Renal pelvis (tissue), 4 donors: ENCODE data around the gene BLOC1S1. TPM values are rescaled to one million over a fixed set of nuclear protein-coding genes. Genes with fewer than 3 reads are reported as not detected.
A peak's percentile ranks its signal among the peaks of the same experiment; 100 is the strongest.

Experiments used
- DNase-seq: peaks from one replicate; pipeline ENCODE4 v3.0.0-alpha.2; 2013
- polyA plus RNA-seq, 3 donors: library from polyadenylated mRNA; unstranded; fragments of 120-200 nt; gene quantifications; one replicate each; pipeline ENCODE4 v1.2.1, GENCODE V29; 2013; ENCODE audit not compliant: insufficient read length in 3 of 3

BLOC1S1 gene
- polyA plus RNA-seq, 3 donors: 114 to 141 (median 120) TPM

GRCh38 chr12:55723516-55724225, 7.8 kb downstream of the BLOC1S1 start:
- DNase-seq: no peak

- no peak for DNase-seq
Observed at GRCh38 chr12:55724226-55724939, 8.5 kb downstream of the BLOC1S1 start.

- no peak for DNase-seq
Observed at GRCh38 chr12:55724940-55725309, 9.1 kb downstream of the BLOC1S1 start.

- no peak for DNase-seq
Observed at GRCh38 chr12:55725556-55725955, 9.7 kb downstream of the BLOC1S1 start.

GRCh38 chr12:55726971-55727370, 11.1 kb downstream of the BLOC1S1 start:
- DNase-seq: no peak

- no peak for DNase-seq
Observed at GRCh38 chr12:55727643-55728185, 11.9 kb downstream of the BLOC1S1 start.

GRCh38 chr12:55728186-55728938, 12.5 kb downstream of the BLOC1S1 start:
- no peak for DNase-seq

- DNase-seq: peak; percentile 92
Observed at GRCh38 chr12:55728939-55729818, 13.3 kb downstream of the BLOC1S1 start, which contains the start of gene CD63. Gene CD63, minus strand, starts transcription at chr12:55729009. Its CDS starts 668 bp downstream, at chr12:55728341.

GRCh38 chr12:55729819-55730818, 14.3 kb downstream of the BLOC1S1 start:
- no peak for DNase-seq

- no peak for DNase-seq
Observed at GRCh38 chr12:55732288-55732687, 16.4 kb downstream of the BLOC1S1 start.

- no peak for DNase-seq
Observed at GRCh38 chr12:55733021-55733555, 17.2 kb downstream of the BLOC1S1 start.

- DNase-seq: no peak
Observed at GRCh38 chr12:55733858-55734257, 18.0 kb downstream of the BLOC1S1 start.

GRCh38 chr12:55734595-55734994, 18.7 kb downstream of the BLOC1S1 start:
- no peak for DNase-seq

- no peak for DNase-seq
Observed at GRCh38 chr12:55736076-55736475, 20.2 kb downstream of the BLOC1S1 start.

GRCh38 chr12:55736780-55737580, 21.1 kb downstream of the BLOC1S1 start:
- DNase-seq: no peak

- no peak for DNase-seq
Observed at GRCh38 chr12:55737581-55738122, 21.8 kb downstream of the BLOC1S1 start.

- DNase-seq: peak; percentile 92
Observed at GRCh38 chr12:55738123-55739024, 22.5 kb downstream of the BLOC1S1 start.

GRCh38 chr12:55739025-55739378, 23.2 kb downstream of the BLOC1S1 start:
- no peak for DNase-seq
